ENCODE data around the gene DSCAML1. TPM values are rescaled to one million over a fixed set of nuclear protein-coding genes. Genes with fewer than 3 reads are reported as not detected.

Gene DSCAML1
- total RNA-seq, 4 donors from 2014 or later: 0.54 to 1.8 (median 0.99) TPM

- intact Hi-C loops (cut with DNase I): no loop called here
These were observed 295.6 kb downstream of the DSCAML1 start for GRCh38 chr11:117501237-117501898.

GRCh38 chr11:117498791-117499190 lies 298.2 kb downstream of the DSCAML1 start:
- DNase-seq: peak; percentile 75 to 78
- WGBS, 2 donors: 21 to 35% methylated on average over 6 of the region's 6 CpGs
- intact Hi-C loops (cut with DNase I): no loop called here
- H3K27me3 ChIP-seq: no peaks in the 10 kb centered on the region
- peaks cover 11 to 19% of the 10 kb centered on the region in 2 donors for H3K4me1 ChIP-seq
- TF ChIP-seq POLR2A (IDR thresholded peaks at IDR 0.05) (no peak), CTCF (IDR thresholded peaks at IDR 0.05) (no peak)
- no peak overlapping the region for H3K4me3 ChIP-seq (replicated peaks in 1 of 3)
- no peaks in the 10 kb centered on the region for H3K36me3 ChIP-seq
- no peak overlapping the region for H3K27ac ChIP-seq
- H3K9me3 ChIP-seq: no peaks in the 10 kb centered on the region

More at GRCh38 chr11:117501237-117501898, 295.6 kb downstream of the DSCAML1 start:
- TF ChIP-seq CTCF (IDR thresholded peaks at IDR 0.05): no peak
- no peak for TF ChIP-seq POLR2A (IDR thresholded peaks at IDR 0.05)
- H3K36me3 ChIP-seq: no peaks in the 10 kb centered on the region
- WGBS, 2 donors: 89 to 91% methylated on average over 14 of the region's 14 CpGs
- DNase-seq: no peak
- peaks cover 11 to 19% of the 10 kb centered on the region in 2 donors for H3K4me1 ChIP-seq
- no peak overlapping the region for H3K4me3 ChIP-seq (replicated peaks in 1 of 3)
- H3K27me3 ChIP-seq: no peaks in the 10 kb centered on the region
- H3K9me3 ChIP-seq: no peaks in the 10 kb centered on the region
- no peak overlapping the region for H3K27ac ChIP-seq

GRCh38 chr11:117497206-117497951 lies 299.6 kb downstream of the DSCAML1 start:
- H3K36me3 ChIP-seq: no peaks in the 10 kb centered on the region
- TF ChIP-seq POLR2A (IDR thresholded peaks at IDR 0.05) (no peak), CTCF (IDR thresholded peaks at IDR 0.05) (no peak)
- intact Hi-C loops (cut with DNase I): no loop called here
- H3K4me3 ChIP-seq (replicated peaks in 1 of 3): no peak overlapping the region
- H3K27me3 ChIP-seq: no peaks in the 10 kb centered on the region
- no peaks in the 10 kb centered on the region for H3K9me3 ChIP-seq
- WGBS, 2 donors: 98 to 99% methylated on average over 5 to 10 of the region's 11 CpGs
- H3K27ac ChIP-seq: no peak overlapping the region
- DNase-seq: no peak
- H3K4me1 ChIP-seq: peaks cover 11 to 19% of the 10 kb centered on the region in 2 donors

GRCh38 chr11:117495357-117495756 lies 301.7 kb downstream of the DSCAML1 start:
- intact Hi-C loops (cut with DNase I): no loop called here

More at GRCh38 chr11:117495357-117495756, 301.7 kb downstream of the DSCAML1 start:
- H3K27ac ChIP-seq: no peak overlapping the region
- no peaks in the 10 kb centered on the region for H3K27me3 ChIP-seq
- no peaks in the 10 kb centered on the region for H3K9me3 ChIP-seq
- TF ChIP-seq CTCF (IDR thresholded peaks at IDR 0.05) (no peak), POLR2A (IDR thresholded peaks at IDR 0.05) (no peak)
- 86 to 90% methylated on average over 2 to 6 of the region's 6 CpGs for WGBS, 2 donors
- DNase-seq: no peak
- no peak overlapping the region for H3K4me3 ChIP-seq (replicated peaks in 1 of 3)
- H3K36me3 ChIP-seq: no peaks in the 10 kb centered on the region
- H3K4me1 ChIP-seq: peaks cover 11 to 19% of the 10 kb centered on the region in 2 donors
